CD8-positive, alpha-beta memory T cell (primary cell): Measurements from ENCODE around the gene FAT1. TPM values are rescaled to one million over a fixed set of nuclear protein-coding genes. Genes with fewer than 3 reads are reported as not detected.
A peak's percentile ranks its signal among the peaks of the same experiment; 100 is the strongest.
"Not testable (repeated sequence)": the region's sequence is repeated elsewhere in the genome, so short reads cannot be mapped to it uniquely, and the experiment has no call there.

Experiments
- CTCF ChIA-PET: fragments of 350-600 bp; sonication (Branson Sonifier 250); formaldehyde crosslinking; loops from one replicate; lab custom pipeline; 2021; ENCODE audit warnings: antibody characterized with exemption; lab: Charles Lee
- POLR2A ChIA-PET: fragments of 350-600 bp; sonication (Branson Sonifier 250); formaldehyde crosslinking; loops from one replicate; lab custom pipeline; 2021; ENCODE audit warnings: antibody characterized with exemption; lab: Charles Lee
- DNase-seq, 5 donors: peaks; one replicate each; pipeline versions ENCODE4 v3.0.0 to v3.0.0-alpha.2; 2020 to 2022; ENCODE audit warnings: mixed read lengths in 1 of 5
- H3K27ac ChIP-seq: one replicate; pipeline ENCODE4 v1.7.0; 2013; ENCODE audit warnings: low read depth, mild to moderate bottlenecking, low read length, moderate library complexity
- H3K27me3 ChIP-seq: 2 replicates; pipeline ENCODE4 v1.7.0; 2013; ENCODE audit warnings: low read length, mild to moderate bottlenecking; ENCODE audit not compliant: insufficient read depth, poor library complexity, severe bottlenecking
- H3K36me3 ChIP-seq: 2 replicates; pipeline ENCODE4 v1.7.0; 2013; ENCODE audit warnings: mild to moderate bottlenecking, low read length, moderate library complexity; ENCODE audit not compliant: insufficient read depth
- H3K4me1 ChIP-seq: 2 replicates; pipeline ENCODE4 v1.7.0; 2013; ENCODE audit warnings: mild to moderate bottlenecking, low read length, moderate library complexity; ENCODE audit not compliant: insufficient read depth
- H3K4me3 ChIP-seq: 2 replicates; pipeline ENCODE4 v1.7.0; 2013; ENCODE audit warnings: mild to moderate bottlenecking, low read length
- H3K9me3 ChIP-seq: 2 replicates; pipeline ENCODE4 v1.7.0; 2013; ENCODE audit warnings: mild to moderate bottlenecking, low read length
- H3K27ac Mint-ChIP-seq, 8 donors: one replicate each; pipeline ENCODE4 v1.8.0; 2020 to 2021; ENCODE audit warnings: mixed read lengths in 8 of 8, mild to moderate bottlenecking in 6 of 8, inconsistent platforms in 3 of 8, moderate library complexity in 3 of 8
- H3K27me3 Mint-ChIP-seq, 2 donors: one replicate each; pipeline ENCODE4 v1.8.0; 2020 to 2021; ENCODE audit warnings: mixed read lengths in 2 of 2, mild to moderate bottlenecking in 1 of 2, moderate library complexity in 1 of 2
- H3K36me3 Mint-ChIP-seq, 3 donors: one replicate each; pipeline ENCODE4 v1.8.0; 2020 to 2021; ENCODE audit warnings: mixed read lengths in 3 of 3, inconsistent platforms in 1 of 3, mild to moderate bottlenecking in 1 of 3
- H3K4me1 Mint-ChIP-seq, 3 donors: one replicate each; pipeline ENCODE4 v1.8.0; 2020 to 2021; ENCODE audit warnings: mixed read lengths in 3 of 3, inconsistent platforms in 1 of 3, mild to moderate bottlenecking in 1 of 3
- H3K4me3 Mint-ChIP-seq, 7 donors: one replicate each; pipeline ENCODE4 v1.8.0; 2020 to 2021; ENCODE audit warnings: mixed read lengths in 7 of 7, mild to moderate bottlenecking in 6 of 7, moderate library complexity in 4 of 7, inconsistent platforms in 2 of 7
- H3K9me3 Mint-ChIP-seq, 5 donors: one replicate each; pipeline ENCODE4 v1.8.0; 2020 to 2022; ENCODE audit warnings: mixed read lengths in 5 of 5, mild to moderate bottlenecking in 3 of 5, moderate library complexity in 2 of 5, inconsistent platforms in 1 of 5
- polyA plus RNA-seq: library from polyadenylated mRNA; unstranded; fragments of 300-500 nt; fragmentation: Illumina TruSeq; gene quantifications from one replicate; pipeline ENCODE4 v1.2.3, GENCODE V29; 2021
- total RNA-seq, 2 experiments: library from RNA; stranded (reverse); gene quantifications; one replicate each; pipeline ENCODE4 v1.2.3, GENCODE V29; 2021

Gene FAT1
- total and polyA plus RNA-seq, 3 experiments from 2014 or later = not detected

DNA sequence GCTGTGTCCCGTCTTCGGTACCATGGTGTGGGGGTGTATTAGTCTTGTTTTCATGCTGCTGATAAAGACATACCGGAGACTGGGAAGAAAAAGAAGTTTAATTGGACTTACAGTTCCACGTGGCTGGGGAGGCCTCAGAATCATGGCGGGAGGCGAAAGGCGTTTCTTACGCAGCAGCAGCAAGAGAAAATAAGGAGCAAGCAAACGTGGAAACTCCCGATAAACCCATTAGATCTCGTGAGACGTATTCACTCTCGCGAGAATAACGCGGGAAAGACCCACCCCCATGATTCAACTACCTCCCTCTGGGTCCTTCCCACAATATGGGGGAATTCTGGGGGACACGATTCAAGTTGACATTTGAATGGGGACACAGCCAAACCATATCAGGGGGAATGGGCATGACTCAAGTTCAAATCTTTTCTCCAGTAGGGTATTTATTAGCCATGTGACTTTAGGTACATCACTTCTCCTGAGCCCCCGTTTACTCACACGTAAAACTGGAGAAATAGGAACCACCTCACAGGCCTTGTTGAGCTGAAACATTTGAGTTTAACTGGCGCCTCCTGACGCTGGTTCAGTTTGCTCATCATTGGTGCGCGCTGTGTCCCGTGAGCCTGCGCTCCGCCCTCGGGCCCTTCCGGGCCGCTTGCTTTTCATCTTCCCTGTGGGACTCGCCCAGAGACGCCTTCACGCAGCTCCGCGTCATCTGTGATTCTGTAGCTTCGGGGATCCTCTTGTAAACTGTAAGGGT, 35.5 kb upstream of the FAT1 start:
- POLR2A ChIA-PET = no interaction called here
- Mint-ChIP-seq H3K27ac (no peak overlapping the region), H3K9me3 (peaks cover 2 to 15% (median 10%) of the 10 kb centered on the region in 5 donors), H3K27me3 (no peaks in the 10 kb centered on the region), H3K4me1 (no peaks in the 10 kb centered on the region), H3K36me3 (no peaks in the 10 kb centered on the region), H3K4me3 (no peak overlapping the region)
- H3K27me3 ChIP-seq = no peaks in the 10 kb centered on the region
- peak overlapping the region; percentile 24 for H3K27ac ChIP-seq
- no peaks in the 10 kb centered on the region for H3K9me3 ChIP-seq
- no peaks in the 10 kb centered on the region for H3K36me3 ChIP-seq
- no peak overlapping the region for H3K4me3 ChIP-seq
- CTCF ChIA-PET = no interaction called here
- no peak for DNase-seq
- H3K4me1 ChIP-seq = no peaks in the 10 kb centered on the region

DNA sequence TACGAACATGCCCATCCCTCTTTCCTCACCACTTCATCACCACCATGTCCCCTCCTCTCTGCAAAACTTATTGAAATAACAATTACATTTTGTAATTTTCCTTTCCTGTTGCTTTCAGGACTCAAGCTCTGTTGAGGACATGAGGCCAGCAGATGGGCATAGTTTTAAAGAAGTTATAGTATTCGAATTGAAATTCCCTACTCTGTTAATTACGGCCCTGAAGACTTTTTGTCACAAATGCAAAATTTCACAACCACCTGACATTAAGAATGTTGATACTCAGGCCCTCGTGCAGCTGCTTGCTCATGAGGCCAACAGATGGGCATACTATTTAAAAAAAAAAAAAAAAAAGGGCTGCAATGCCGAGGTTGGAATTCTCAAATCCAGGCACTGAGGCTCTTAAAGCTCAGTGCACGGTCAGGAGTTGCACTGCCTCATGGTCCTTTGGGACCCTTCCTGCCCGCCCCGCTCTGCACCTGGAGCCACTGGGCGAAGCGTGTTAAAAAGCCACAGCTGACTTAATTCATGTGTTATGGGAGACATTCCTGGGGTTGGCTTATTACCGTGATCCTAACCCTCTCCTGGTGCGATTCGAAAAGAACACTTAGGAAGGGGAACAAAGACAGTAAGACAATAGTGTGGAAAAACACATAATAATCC, 34.2 kb upstream of the FAT1 start:
- CTCF ChIA-PET = no interaction called here

DNA sequence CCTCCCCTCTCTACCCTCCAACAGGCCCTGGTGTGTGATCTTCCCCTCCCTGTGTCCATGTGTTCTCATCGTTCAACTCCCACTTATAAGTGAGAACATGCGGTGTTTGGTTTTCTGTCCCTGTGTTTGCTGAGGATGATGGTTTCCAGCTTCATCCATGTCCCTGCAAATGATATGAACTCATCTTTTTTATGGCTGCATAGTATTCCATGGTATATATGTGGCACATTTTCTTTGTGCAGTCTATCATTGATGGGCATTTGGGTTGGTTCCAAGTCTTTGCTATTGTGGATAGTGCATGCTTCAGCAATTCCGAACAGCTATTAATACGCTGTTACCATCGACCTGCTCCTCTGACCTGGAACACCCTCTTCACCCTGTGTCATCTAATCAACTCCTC, 32.9 kb upstream of the FAT1 start:
- H3K9me3 ChIP-seq, DNase-seq, H3K4me1 Mint-ChIP-seq, H3K36me3 Mint-ChIP-seq, POLR2A ChIA-PET, H3K36me3 ChIP-seq, H3K27ac ChIP-seq, H3K4me3 ChIP-seq, H3K4me3 Mint-ChIP-seq, H3K27me3 ChIP-seq, H3K4me1 ChIP-seq, H3K27ac Mint-ChIP-seq, H3K27me3 Mint-ChIP-seq, CTCF ChIA-PET: not testable (repeated sequence)
- H3K9me3 Mint-ChIP-seq = peaks cover 2 to 14% (median 9%) of the 10 kb centered on the region in 5 donors

More for the DNA sequence above, 34.2 kb upstream of the FAT1 start:
- Histone ChIP-seq H3K9me3 (no peaks in the 10 kb centered on the region), H3K27ac (peak overlapping the region; percentile 24), H3K36me3 (no peaks in the 10 kb centered on the region), H3K4me1 (no peaks in the 10 kb centered on the region), H3K4me3 (no peak overlapping the region), H3K27me3 (no peaks in the 10 kb centered on the region)
- H3K27me3 Mint-ChIP-seq = no peaks in the 10 kb centered on the region
- no peak overlapping the region for H3K27ac Mint-ChIP-seq
- H3K9me3 Mint-ChIP-seq = peaks cover 2 to 14% (median 10%) of the 10 kb centered on the region in 5 donors
- H3K4me3 Mint-ChIP-seq = no peak overlapping the region
- no peaks in the 10 kb centered on the region for H3K36me3 Mint-ChIP-seq
- no peak for DNase-seq
- H3K4me1 Mint-ChIP-seq = no peaks in the 10 kb centered on the region
- POLR2A ChIA-PET = no interaction called here

GRCh38 chr4:186755550-186756519, 32.2 kb upstream of the FAT1 start:
- POLR2A ChIA-PET = no interaction called here
- no peaks in the 10 kb centered on the region for H3K27me3 Mint-ChIP-seq

GRCh38 chr4:186754976-186755375, 31.3 kb upstream of the FAT1 start:
- H3K27ac ChIP-seq = no peak overlapping the region
- Mint-ChIP-seq H3K27me3 (no peaks in the 10 kb centered on the region), H3K4me3 (no peak overlapping the region), H3K4me1 (no peaks in the 10 kb centered on the region), H3K36me3 (no peaks in the 10 kb centered on the region), H3K27ac (no peak overlapping the region), H3K9me3 (peaks cover 0 to 14% (median 9%) of the 10 kb centered on the region in 5 donors)
- H3K27me3 ChIP-seq = no peaks in the 10 kb centered on the region
- ChIA-PET POLR2A (no interaction called here), CTCF (no interaction called here)
- no peak for DNase-seq
- H3K4me1 ChIP-seq = no peaks in the 10 kb centered on the region
- H3K9me3 ChIP-seq = no peaks in the 10 kb centered on the region
- no peaks in the 10 kb centered on the region for H3K36me3 ChIP-seq
- H3K4me3 ChIP-seq = no peak overlapping the region

More at GRCh38 chr4:186755550-186756519, 32.2 kb upstream of the FAT1 start:
- no peak overlapping the region for H3K27ac ChIP-seq
- H3K4me1 ChIP-seq = no peaks in the 10 kb centered on the region
- H3K27me3 ChIP-seq = no peaks in the 10 kb centered on the region
- H3K27ac Mint-ChIP-seq = peak overlapping the region in 1 of 8 donors; percentile 16
- H3K9me3 Mint-ChIP-seq = peaks cover 0 to 14% (median 9%) of the 10 kb centered on the region in 5 donors
- no peaks in the 10 kb centered on the region for H3K9me3 ChIP-seq
- no peak overlapping the region for H3K4me3 Mint-ChIP-seq
- no peaks in the 10 kb centered on the region for H3K36me3 Mint-ChIP-seq
- no peak for DNase-seq
- CTCF ChIA-PET = no interaction called here
- no peaks in the 10 kb centered on the region for H3K36me3 ChIP-seq
- H3K4me3 ChIP-seq = no peak overlapping the region
- H3K4me1 Mint-ChIP-seq = no peaks in the 10 kb centered on the region

GRCh38 chr4:186752325-186752724, 28.7 kb upstream of the FAT1 start:
- no peaks in the 10 kb centered on the region for H3K4me1 ChIP-seq
- POLR2A ChIA-PET = no interaction called here
- Mint-ChIP-seq H3K9me3 (peaks cover 0 to 7% (median 4%) of the 10 kb centered on the region in 5 donors), H3K4me3 (no peak overlapping the region), H3K27ac (no peak overlapping the region), H3K4me1 (no peaks in the 10 kb centered on the region), H3K36me3 (no peaks in the 10 kb centered on the region), H3K27me3 (no peaks in the 10 kb centered on the region)
- H3K27me3 ChIP-seq = no peaks in the 10 kb centered on the region
- no peak overlapping the region for H3K27ac ChIP-seq
- H3K4me3 ChIP-seq = no peak overlapping the region
- CTCF ChIA-PET = no interaction called here
- no peaks in the 10 kb centered on the region for H3K36me3 ChIP-seq
- no peak for DNase-seq
- no peaks in the 10 kb centered on the region for H3K9me3 ChIP-seq

DNA sequence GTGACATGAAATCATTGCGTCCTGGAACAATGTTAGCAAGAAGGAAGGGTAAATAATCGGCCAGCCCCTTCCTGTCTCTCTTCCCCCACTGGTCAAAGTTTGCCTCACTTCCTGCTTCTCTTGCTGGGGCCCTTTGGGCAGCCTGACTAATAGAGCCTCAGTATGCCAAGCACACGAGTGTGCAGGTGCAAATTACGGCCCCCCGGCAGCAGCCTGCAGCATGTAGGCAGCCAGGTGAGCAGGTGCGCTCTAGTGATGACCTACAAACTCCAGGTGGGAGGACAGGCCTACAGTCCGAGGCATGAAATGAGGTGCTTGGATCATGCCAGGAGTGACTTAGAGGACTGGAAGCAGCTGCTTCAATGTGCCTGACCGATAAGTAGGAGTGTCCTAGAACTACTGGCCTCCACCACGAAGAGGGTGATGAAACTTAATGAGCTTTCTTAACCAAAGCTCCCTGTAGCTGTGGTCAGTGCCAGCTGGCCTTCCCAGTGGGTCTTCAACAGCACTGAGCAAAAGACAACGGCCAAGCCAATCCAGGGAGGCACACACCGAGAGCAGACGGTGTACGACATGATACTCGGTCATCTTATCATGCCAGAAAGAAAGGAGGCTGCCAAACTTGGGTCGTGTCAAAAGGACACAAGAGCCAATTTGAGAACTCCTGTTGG, 26.1 kb upstream of the FAT1 start:
- Histone ChIP-seq H3K4me3 (no peak overlapping the region), H3K27ac (no peak overlapping the region), H3K9me3 (no peaks in the 10 kb centered on the region), H3K36me3 (no peaks in the 10 kb centered on the region), H3K4me1 (no peaks in the 10 kb centered on the region), H3K27me3 (no peaks in the 10 kb centered on the region)
- peaks cover 0 to 5% (median 3%) of the 10 kb centered on the region in 5 donors for H3K9me3 Mint-ChIP-seq
- ChIA-PET POLR2A (no interaction called here), CTCF (no interaction called here)
- H3K27ac Mint-ChIP-seq = no peak overlapping the region
- H3K36me3 Mint-ChIP-seq = no peaks in the 10 kb centered on the region
- H3K27me3 Mint-ChIP-seq = no peaks in the 10 kb centered on the region
- DNase-seq = no peak
- H3K4me1 Mint-ChIP-seq = no peaks in the 10 kb centered on the region
- H3K4me3 Mint-ChIP-seq = no peak overlapping the region
